GM19395 (cell line): ENCODE results near the gene PET100.
"Not testable (repeated sequence)": the region's sequence is repeated elsewhere in the genome, so short reads cannot be mapped to it uniquely, and the experiment has no call there.

Source experiments
- ATAC-seq: cut with Tn5 transposase; IDR thresholded peaks from one replicate; pipeline ENCODE4 v1.9.1; 2021; ENCODE audit warnings: mild to moderate bottlenecking, moderate library complexity; ENCODE audit not compliant: unreplicated experiment

Gene PET100

DNA sequence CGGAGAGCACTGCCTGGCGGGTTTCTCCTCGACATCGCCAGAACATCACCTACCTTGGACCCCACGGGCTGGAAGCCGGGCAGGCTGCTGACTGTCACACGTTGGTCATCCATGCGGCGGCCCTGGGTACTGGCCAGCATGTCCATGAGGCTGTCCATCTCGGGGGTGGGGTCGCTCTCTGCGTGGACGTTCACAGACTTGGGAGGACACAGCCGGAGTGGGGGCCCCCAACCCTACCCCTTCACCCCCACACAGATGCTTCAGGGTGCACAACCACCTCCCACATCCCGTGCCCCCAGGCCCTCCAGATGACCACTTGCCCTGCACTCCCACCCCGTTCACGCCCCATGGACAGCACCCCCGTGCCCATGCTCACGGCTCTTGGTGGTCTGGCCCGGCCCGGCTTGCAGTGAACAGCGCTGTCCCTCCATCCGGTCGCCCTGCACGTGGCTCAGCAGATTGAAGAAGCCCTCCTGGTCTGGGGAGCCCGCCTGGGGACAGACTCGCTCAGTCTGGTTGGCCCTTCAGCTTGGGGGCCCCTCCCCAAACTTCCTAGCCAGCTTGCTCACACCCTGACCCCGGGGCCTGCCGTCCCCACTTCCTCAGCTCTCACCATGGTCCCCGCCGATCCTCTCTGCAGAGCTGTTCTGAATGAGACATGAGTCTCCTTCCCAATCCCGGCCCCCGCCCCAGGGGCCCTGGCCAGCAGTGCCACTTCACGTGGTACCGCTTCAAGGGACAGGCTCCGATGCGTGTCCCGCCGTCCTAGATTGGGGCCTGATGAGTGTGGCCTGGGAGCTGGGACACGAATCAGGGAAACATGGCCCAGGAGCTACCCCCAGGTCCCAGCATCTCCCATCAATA is 3.0 kb downstream of the PET100 start:
- no peak for ATAC-seq

- ATAC-seq: no peak
Observed at GRCh38 chr19:7633698-7634097, 4.1 kb downstream of the PET100 start, which contains the start of gene PCP2. Gene PCP2 (minus strand): TSS chr19:7633719. CDS start chr19:7633457, 262 bp downstream.

GRCh38 chr19:7635670-7636069 is 6.1 kb downstream of the PET100 start:
- ATAC-seq: no peak

DNA sequence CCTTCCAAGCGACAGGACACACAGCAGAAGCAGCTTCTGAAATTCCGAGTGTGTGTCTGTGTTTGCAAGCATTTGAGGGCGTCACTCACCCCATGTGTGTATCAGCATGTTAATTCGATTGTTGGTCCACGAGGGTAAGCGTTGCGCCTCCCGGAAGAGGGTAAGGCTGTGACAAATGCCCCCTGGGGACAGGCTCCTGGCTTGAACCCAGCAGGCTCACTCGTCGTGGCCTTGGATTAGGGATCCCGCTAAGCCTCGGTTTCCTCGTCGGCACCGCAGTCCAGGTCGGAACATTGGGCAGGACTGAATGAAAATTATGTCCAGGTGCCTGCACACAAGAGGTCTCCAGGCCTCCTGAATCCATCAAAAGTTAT is 6.7 kb downstream of the PET100 start:
- no peak for ATAC-seq

GRCh38 chr19:7636691-7637373 is 7.2 kb downstream of the PET100 start, which contains the start of gene STXBP2:
Gene STXBP2 (plus strand): TSS chr19:7637110. CDS start chr19:7637150, 40 bp downstream.
- no peak for ATAC-seq

GRCh38 chr19:7637374-7638256 is 8.0 kb downstream of the PET100 start:
- no peak for ATAC-seq

GRCh38 chr19:7638802-7639465 is 9.3 kb downstream of the PET100 start:
- ATAC-seq: no peak

DNA sequence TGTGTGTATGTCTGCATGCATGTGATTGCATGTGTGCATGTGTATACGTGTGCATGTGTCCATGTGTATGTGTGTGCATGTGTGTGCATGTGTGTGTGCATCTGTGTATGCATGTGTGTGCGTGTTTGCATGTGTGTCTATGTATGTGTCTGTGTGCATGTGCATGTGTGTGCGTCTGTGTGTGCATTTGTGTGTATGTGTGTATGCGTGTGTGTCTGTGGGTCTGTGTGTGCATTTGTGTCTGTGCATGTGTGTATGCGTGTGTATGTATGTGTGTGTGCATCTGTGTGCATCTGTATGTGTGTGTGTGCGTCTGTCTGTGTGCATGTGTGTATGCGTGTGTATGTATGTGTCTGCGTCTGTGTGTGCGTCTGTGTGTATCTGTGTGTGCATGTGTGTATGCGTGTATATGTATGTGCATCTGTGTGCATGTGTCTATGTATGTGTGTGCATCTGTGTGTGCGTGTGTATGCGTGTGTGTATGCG is 10.3 kb downstream of the PET100 start:
- ATAC-seq: no peak

DNA sequence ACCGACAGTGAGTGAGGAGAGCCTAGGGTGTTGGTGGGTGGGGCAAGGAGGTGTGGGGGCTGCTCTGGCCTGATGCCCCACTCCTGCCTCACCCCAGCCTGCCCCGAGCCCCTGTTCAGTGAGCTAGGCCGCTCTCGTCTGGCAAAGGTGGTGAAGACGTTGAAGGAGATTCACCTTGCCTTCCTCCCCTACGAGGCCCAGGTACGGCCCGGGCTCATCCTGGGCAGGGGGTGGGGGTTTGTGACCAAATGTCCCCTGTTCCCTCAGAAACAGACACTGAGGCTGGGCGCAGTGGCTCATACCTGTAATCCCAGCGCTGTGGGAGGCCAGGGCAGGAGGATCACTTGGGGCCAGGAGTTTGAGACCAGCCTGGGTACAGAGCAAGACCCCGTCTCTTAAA is 11.2 kb downstream of the PET100 start:
- no peak for ATAC-seq

DNA sequence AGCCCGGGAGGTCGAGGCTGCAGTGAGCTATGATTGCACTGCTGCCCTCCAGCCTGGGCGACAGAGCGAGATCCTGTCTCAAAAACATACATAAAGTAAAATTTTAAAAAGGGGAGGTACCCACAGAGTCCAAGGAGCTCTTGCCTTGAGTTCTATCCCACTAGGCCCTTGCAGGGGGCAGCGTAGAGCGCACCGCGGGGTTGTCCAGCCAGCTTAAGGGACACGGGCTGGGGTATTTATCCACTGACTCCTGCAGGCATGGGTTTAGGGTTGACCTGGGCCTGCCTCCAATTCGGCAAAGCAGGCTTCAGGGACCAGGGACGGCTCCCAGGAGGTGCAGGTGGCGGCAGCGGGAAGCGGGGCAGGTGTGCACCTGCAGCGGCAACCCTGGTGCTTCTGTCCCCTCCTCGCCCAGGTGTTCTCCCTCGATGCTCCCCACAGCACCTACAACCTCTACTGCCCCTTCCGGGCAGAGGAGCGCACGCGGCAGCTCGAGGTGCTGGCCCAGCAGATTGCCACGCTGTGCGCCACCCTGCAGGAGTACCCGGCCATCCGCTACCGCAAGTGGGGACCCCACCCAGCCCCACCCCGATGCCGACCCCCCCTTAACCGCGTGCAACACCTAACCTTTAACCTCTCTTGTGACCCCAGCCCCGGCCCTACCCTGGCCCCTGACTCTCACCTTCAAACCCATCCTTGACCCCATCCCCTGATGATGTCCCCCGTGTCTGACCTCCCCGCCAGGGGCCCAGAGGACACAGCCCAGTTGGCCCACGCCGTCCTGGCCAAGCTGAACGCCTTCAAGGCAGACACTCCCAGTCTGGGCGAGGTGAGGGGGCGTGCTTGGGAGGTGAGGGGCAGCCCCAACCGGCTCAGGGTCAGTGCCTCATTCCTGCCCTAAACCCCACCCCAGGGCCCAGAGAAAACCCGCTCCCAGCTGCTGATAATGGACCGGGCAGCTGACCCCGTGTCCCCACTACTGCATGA is 12.0 kb downstream of the PET100 start:
- ATAC-seq: no peak

- no peak for ATAC-seq
Observed at GRCh38 chr19:7642295-7643030, 12.9 kb downstream of the PET100 start.

DNA sequence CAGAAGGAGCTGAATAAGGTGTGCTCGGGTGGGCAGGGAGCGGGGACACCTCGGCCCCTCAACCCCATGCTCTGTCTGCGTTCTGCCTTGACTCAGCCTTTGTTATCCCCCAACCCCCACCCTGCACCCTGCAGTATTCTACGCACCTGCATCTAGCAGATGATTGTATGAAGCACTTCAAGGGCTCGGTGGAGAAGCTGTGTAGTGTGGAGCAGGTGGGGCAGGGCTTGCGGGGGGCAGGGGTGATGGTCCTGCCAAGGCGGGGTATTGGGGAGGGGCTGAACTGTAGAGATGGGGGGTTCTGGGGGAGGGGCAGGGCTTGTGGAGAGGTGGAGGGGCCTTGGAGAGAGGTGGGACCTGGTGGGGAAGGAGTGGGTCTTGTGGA is 13.4 kb downstream of the PET100 start:
- no peak for ATAC-seq

- ATAC-seq: not testable (repeated sequence)
Observed at GRCh38 chr19:7643629-7644549, 14.3 kb downstream of the PET100 start.

DNA sequence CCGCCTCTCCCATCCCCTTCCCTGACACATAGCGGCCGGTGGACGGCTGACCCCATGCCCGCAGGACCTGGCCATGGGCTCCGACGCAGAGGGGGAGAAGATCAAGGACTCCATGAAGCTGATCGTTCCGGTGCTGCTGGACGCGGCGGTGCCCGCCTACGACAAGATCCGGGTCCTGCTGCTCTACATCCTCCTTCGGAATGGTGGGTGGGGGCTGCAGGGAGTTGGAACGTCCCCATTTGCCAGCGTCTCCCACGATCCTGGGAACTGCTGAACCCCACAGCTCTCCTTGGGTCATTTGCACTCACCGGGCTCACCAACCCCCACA is 14.9 kb downstream of the PET100 start:
- ATAC-seq: no peak

DNA sequence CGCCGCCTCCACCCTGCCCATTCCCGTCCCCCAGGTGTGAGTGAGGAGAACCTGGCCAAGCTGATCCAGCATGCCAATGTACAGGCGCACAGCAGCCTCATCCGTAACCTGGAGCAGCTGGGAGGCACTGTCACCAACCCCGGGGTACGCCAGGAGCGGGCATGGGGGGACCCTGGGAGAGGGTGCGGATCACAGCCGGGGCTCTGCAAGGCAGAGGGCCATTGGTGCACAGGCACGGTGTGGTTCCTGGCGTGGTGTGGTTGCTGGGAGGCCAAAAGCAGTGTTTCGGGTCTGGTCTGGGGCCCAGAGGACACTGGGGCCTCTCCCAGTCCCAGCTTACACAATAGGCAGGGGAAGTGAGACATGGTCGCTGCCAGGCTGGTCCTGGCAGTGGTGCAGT is 15.6 kb downstream of the PET100 start:
- no peak for ATAC-seq

GRCh38 chr19:7645656-7646425 is 16.2 kb downstream of the PET100 start:
- ATAC-seq: no peak

- no peak for ATAC-seq
Observed at GRCh38 chr19:7646426-7646700, 16.8 kb downstream of the PET100 start.
